Bone marrow (tissue), 2 donors: Measurements from ENCODE around the gene KATNB1.
A peak's percentile ranks its signal among the peaks of the same experiment; 100 is the strongest.
"Not testable (repeated sequence)": the region's sequence is repeated elsewhere in the genome, so short reads cannot be mapped to it uniquely, and the experiment has no call there.

ENCODE experiments used
- DNase-seq, 2 donors: peaks; one replicate each; lab custom pipeline; 2025; lab: John Stamatoyannopoulos, UW

KATNB1 gene

GRCh38 chr16:57701759-57702371 is 33.7 kb upstream of the KATNB1 start:
- DNase-seq: no peak

DNA sequence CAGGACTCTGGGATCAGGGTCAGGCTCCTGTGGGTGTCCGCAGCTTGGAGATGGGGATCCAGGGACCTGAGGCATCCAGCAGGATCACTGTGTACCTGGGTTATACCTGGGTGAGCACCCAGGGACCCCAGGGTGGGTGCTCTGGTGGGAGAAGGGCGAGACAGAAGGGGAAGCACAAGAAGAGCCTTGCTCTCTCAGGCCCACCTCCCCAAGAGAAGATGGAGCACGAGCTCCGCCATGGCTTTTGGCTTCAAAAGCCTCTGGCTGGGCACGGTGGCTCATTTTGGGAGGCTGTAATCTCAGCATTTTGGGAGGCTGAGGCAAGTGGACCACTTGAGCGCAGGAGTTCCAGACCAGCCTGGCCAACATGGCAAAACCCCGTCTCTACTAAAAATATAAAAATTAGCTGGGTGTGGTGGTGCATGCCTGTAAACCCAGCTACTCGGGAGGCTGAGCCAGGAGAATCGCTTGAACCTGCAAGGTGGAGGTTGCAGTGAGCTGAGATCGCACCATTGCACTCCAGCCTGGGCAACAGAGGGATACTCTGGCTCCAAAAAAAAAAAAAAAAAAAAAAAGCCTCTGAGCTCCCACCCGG is 32.1 kb upstream of the KATNB1 start:
- no peak for DNase-seq

- DNase-seq: no peak
These were observed 31.3 kb upstream of the KATNB1 start for GRCh38 chr16:57704011-57704904.

GRCh38 chr16:57704905-57705852 is 30.4 kb upstream of the KATNB1 start:
- DNase-seq: no peak

DNA sequence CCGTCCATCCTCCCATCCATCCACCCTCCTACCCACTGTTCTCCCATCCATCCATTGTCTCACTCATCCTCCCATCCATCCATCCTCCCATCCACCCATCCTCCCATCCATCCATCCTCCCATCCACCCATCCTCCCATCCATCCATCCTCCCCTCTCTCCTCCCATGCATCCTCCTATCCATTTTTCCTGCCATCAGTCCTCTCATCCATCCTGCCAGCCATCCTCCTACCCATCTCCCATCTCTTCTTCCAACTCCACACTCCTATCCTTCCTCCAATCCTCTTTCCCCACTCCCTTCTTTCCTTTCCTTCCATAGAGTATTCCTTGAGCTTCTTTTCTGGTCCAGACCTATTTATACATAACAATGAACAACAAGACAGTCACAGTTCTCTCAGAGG is 28.9 kb upstream of the KATNB1 start:
- DNase-seq: no peak

DNA sequence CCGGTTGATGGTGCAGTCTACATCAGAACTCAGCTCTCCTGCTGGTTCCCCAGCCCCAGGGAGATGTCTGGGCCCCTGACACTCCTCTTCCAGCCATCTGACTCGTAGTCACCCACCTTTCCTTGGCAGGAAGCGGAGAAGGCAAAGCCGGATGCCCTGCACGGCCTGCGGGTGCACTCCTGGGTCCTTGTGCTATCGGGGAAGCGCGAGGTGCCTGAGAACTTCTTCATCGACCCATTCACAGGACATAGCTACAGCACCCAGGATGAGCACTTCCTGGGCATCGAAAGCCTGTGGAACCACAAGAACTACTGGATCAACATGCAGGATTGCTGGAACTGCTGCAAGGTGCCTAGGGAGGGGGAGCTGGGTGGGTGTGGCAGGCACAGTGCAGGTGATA is 28.2 kb upstream of the KATNB1 start:
- DNase-seq: no peak

- no peak for DNase-seq
These were observed 27.4 kb upstream of the KATNB1 start for GRCh38 chr16:57708168-57708567.

DNA sequence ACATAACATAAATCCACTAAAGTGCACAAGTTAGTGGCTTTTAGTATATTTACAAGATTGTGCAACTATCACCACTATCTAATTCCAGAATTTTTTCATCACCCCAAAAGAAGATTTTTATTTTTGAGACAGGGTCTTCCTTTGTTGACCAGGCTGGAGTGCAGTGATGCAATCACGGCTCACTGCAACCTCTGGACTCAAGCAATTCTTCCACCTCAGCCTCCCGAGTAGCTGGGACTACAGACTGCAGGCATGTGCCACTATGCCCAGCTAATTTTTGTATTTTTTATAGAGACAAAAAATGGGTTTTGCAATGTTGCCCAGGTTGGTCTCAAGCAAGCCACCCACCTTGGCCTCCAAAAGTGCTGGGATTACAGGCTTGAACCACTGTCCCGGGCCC is 25.9 kb upstream of the KATNB1 start:
- no peak for DNase-seq

DNA sequence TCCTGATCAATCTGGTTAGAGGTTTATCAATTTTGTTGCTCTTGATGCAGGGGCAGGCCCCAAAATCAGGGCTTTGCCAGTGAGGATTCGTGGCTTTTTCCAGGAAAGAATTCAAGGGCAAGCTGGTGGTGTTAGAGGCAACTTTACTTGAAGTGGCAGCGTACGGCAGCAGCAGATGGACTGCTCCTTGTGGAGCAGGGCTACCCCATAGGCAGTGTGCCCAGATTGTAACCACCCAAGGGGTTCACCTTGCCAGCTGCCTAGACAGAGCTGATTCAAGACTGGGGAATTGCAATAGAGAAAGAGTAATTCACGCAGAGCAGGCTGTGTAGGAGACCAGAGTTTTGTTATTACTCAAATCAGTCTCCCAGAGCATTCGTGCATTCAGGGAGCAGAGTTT is 24.2 kb upstream of the KATNB1 start:
- DNase-seq: no peak

- no peak for DNase-seq
These were observed 23.6 kb upstream of the KATNB1 start for GRCh38 chr16:57711993-57712392.

DNA sequence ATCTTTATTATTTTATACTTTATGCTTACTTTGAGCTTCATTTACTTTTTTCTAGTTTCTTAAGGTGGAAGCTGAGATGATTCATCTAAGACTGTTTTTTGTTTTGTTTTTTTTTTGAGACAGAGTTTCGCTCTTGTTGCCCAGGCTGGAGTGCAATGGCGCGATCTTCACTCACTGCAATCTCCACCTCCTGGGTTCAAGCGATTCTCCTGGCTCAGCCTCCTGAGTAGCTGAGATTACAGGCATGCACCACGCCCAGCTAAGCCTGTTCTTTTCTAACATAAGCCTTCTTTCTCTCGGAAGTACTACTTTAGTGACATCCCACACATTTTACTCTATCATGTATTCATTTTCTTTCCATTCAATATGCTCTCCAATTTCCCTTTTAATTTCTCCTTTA is 23.0 kb upstream of the KATNB1 start:
- not testable (repeated sequence) for DNase-seq

DNA sequence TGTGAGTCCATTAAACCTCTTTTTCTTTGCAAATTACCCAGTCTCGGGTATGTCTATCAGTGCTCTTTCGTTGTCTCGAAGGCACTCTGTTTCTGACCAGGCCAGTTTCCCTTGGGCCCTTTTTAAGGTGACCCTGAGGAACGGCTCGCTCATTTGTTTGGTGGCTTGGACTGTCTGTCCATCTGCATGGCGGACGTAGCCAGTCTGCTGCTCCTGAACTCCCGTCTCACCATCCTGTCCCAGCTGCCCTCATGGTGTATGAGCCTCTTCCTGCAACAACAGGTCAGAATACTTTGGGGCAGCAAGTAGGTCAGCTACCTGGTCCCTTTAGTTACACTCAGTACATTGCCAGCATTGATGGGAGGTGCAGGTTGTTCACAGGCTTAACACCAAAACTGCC is 22.0 kb upstream of the KATNB1 start:
- DNase-seq: no peak

DNA sequence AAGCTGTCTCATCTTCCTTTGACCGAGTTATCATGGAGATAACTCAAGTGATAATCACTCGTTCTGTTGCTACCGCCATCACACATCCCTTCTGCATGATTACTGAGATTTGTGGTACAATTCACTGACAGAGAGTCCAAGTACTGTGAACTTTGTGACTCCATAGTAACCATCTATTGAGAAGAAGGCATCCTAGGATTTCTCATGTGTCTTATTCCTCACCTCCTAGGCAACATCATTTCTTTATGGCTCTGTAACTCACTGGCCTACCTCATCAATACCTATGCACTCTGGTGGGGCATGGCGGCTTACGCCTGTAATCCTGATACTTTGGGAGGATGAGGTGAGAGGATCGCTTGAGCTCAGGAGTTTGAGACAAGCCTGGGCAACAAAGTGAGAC is 21.5 kb upstream of the KATNB1 start:
- no peak for DNase-seq

- DNase-seq: peak in 1 of 2 donors; percentile 37
These were observed 15.4 kb upstream of the KATNB1 start for GRCh38 chr16:57720142-57720575.

DNA sequence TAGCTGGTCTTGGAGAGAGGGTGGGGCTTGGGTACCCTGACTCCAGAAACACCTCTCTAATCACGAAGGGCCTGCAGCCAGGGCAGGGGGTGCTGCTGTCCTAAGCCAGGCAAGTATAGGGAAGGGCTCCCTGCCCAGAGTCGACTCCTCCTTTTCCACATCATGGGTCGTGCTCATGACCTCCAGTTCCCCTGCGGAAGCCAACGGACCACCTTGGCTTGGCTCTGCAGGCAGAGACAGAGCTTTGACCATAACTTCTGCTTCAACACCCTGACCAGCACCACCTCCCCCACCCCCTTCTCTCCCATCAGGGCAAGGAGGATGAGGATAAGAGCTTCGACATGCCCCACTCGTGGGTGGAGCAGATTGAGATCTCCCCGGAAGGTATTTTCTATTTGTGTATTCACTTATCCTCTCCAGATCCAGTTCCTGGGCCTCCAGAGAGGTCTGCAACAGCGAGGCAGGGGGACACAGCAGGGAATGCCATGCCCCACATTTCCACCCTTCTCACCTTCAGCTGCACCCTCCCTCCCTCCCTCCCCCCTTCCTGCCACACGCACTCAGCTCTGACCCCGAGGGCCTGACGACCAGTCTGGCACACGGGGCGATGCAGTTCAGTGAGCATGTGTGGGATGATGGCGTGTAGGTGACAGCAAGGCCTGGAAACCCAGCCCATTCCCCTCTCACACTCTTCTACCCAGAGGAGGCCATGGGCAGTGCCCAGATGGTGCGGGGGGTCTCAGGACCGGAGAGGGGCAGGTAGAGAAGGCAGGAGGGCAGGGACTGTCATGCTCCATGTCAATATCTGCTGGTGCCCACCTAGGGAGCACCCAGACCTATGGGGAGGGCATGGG is 14.0 kb upstream of the KATNB1 start:
- no peak for DNase-seq

DNA sequence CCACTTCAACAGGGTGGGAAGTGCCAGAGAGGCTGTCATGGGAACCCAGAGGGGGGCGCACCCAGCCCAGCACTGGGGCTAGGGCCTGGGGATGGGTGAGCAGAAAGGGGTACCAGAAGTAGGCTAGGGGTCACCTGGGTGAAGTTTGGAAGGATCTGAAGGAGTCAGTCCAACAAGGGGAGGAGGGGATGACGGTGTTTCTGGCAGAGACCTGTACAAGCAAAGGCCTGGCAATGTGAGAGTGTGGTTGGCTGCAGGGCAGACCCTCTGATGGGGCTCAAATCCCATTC is 13.4 kb upstream of the KATNB1 start:
- no peak for DNase-seq

- no peak for DNase-seq
These were observed 12.9 kb upstream of the KATNB1 start for GRCh38 chr16:57722651-57723050.

DNA sequence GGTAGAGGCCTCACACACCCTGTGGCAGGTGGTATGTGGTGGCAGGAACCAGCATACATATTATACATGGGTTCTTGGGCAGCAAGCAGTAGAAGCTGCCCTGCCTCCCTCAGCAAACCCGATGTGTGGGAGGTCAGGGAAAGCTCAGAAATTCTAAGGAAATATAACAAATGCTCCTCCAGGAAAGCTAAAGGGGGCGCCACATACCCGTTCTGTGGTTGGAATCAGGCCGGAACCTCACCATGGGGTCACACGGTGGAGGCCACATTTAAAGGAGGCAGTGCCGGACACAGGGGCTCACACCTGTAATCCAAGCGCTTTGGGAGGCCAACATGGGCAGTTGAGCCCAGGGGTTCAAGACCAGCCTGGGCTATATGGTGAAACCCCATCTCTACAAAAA is 12.4 kb upstream of the KATNB1 start:
- DNase-seq: no peak

DNA sequence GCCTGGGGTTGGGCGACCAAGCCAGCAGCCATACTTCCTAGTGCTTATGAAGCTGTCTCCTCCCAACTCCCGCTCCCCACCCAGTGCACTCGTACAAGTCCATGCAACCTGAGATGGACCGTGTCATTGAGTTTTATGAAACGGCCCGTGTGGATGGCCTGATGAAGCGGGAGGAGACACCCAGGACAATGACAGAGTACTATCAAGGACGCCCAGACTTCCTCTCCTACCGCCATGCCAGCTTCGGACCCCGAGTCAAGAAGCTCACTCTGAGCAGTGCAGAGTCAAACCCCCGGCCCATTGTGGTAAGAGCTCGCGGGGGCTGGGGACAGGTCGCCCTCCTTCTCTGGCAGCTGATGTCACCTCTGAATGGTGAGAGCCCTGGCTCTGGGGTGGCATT is 11.0 kb upstream of the KATNB1 start:
- DNase-seq: no peak

DNA sequence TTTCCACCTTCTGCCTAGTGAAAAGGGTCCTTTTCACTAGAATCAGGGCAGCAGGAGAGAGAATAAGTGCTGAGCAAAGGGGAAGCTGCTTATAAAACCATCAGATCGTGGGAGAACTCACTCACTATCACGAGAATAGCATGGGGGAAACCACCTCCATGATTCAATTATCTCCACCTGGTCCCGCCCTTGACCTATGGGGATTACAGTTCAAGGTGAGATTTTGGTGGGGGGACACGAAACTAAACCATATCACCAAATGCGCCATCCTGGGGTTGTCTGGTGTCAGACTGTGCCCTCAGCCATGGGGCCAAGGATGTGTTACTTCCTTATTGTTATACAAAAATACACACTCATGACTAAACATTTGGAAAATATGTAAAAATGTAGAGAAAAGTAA is 10.4 kb upstream of the KATNB1 start:
- no peak for DNase-seq

GRCh38 chr16:57725554-57725953 is 10.0 kb upstream of the KATNB1 start:
- no peak for DNase-seq
